ENCODE measurements around the gene ATG14. TPM values are rescaled to one million over a fixed set of nuclear protein-coding genes. Genes with fewer than 3 reads are reported as not detected.

Gene ATG14, protein sequence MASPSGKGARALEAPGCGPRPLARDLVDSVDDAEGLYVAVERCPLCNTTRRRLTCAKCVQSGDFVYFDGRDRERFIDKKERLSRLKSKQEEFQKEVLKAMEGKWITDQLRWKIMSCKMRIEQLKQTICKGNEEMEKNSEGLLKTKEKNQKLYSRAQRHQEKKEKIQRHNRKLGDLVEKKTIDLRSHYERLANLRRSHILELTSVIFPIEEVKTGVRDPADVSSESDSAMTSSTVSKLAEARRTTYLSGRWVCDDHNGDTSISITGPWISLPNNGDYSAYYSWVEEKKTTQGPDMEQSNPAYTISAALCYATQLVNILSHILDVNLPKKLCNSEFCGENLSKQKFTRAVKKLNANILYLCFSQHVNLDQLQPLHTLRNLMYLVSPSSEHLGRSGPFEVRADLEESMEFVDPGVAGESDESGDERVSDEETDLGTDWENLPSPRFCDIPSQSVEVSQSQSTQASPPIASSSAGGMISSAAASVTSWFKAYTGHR
- total RNA-seq, result 13.0 and 14.9 TPM in 2 replicates

DNA sequence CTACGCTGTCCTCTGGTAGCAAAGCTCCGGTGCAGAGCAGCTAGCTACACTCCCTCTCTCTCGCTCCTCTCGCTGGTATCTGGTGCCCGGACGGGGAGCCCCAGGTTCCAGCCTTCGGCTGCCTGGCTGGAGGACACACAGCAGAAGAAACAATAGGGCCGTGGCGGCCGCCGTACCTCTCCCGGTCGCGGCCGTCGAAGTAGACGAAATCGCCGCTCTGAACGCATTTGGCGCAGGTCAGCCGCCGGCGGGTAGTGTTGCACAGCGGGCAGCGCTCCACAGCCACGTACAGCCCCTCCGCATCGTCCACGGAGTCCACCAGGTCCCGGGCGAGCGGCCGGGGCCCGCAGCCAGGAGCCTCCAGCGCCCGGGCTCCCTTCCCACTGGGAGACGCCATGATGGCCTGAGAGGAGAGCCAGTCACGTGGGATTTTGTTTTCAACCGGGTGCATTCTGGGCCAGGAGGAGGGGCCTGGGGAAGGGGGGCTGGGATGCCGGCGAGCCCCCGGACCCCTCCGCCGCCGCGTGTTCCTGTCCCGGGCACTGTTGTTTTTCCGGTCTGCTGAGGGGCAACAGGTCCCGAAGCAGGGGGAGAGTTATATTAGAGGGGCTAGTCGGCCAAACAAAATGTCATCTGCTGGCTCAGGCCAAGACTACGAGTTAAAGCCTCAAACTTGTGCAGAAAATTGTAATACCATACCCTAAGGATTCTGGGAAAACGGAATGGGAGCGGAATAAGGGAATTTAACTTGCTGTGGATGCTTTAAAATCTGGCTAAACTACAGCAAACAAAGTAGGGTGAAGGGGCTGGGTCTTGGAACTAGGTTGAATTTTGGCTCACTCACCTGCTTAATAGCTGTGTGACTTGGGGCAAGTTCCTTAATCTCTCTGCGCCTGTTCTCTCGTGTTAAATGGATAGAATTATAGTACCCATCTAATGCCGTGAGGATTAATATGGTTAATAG, at the start of gene ATG14:
ATG14 (minus strand) TSS at position 405 of the 964 bp plus-strand sequence; CDS start at position 397, 8 bp downstream.

DNA sequence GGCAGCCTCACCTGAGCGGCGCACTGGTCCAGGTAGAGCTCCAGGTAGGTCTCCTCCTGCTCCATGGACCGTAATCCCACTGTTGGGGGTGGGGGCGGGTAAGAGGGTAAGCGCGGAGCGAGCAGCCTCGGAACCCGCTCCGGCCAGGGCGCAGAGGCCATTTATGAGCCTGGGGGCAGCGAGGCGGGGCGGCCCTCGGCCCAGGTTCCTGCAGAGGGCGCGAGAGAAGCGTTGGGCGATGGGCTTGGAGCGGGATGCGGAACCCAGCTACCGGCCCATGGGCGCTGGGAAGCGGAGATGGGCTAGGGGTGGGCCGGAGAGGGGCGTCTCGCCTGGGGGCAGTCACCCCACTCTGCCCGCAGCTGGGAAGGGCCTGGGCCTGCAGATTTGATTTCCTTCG, 28.8 kb upstream of the ATG14 start, which contains the start of gene TBPL2:
TBPL2 (minus strand) TSS at position 232 of the 400 bp plus-strand sequence; CDS start at position 65, 167 bp downstream.

Other genes with a start within 250 kb of the ATG14 start
- 0.43 and 2.7 TPM in 2 replicates for gene DLGAP5, start 220.2 kb downstream of the ATG14 start, total RNA-seq
- gene FBXO34, start 140.4 kb downstream of the ATG14 start, total RNA-seq, result 19.8 and 27.0 TPM in 2 replicates
- gene TBPL2, start 28.8 kb upstream of the ATG14 start, total RNA-seq, result not detected in 2 replicates
- gene KTN1, start 168.4 kb upstream of the ATG14 start, total RNA-seq, result 138 and 140 TPM in 2 replicates